Stimulated activated naive CD8-positive, alpha-beta T cell treated with anti-CD3 and anti-CD28 coated beads, Interleukin-15, Interleukin-2, amounts not matched to agents 100 U/mL and 50 U/mL, for 24 hours (primary cell): ENCODE measurements around the gene KRTAP1-4.
"Not testable (repeated sequence)": the region's sequence is repeated elsewhere in the genome, so short reads cannot be mapped to it uniquely, and the experiment has no call there.

Experiments used
- ATAC-seq: fragments of 150-1000 bp; cut with Tn5 transposase; one replicate; pipeline ENCODE4 v1.10.0; 2021
- DNase-seq: peaks from one replicate; pipeline ENCODE4 v3.0.0; 2021

KRTAP1-4 gene

GRCh38 chr17:41046735-41047465 is 16.9 kb upstream of the KRTAP1-4 start, which contains the start of gene KRTAP2-1:
Gene KRTAP2-1, minus strand, starts transcription at chr17:41047316. Its CDS starts 49 bp downstream, at chr17:41047267.
- DNase-seq, ATAC-seq: not testable (repeated sequence)

- DNase-seq (no peak), ATAC-seq (no peak)
These were observed 13.0 kb upstream of the KRTAP1-4 start for GRCh38 chr17:41042953-41043352.

DNA sequence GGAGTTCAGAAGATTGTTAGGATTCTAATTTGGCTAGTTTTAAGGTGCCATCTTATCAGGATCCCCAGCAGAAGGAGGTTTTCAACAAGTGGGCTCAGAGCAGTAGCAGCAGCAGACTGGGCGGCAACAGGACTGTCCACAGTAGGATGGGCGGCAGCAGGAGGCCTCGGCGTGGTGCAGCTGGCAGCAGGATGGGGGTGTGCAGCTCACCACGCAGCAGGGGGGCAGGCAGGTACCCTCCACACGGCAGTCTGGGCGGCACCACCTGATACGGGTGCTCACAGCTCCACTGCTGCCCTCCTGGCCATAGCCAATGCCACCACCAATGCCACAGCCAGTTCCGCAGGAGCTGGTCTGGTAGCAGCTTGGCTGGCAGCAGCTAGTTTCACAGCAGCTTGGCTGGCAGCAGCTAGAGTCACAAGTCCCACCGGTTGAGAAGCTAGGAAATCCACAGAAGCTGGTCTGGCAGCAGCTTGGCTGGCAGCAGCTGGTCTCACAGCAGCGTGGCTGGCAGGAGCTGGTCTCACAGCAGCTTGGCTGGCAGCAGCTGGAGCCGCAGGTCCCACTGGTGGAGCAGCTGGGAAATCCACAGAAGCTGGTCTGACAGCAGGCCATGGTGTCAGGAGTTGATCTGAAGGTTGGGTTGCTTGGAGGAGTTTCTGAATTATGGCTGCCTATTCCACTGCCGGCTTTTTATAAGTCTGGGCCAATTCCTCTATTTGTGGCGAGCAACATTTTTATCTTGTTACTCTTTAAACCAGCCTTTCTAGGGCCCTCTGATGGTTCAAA is 11.0 kb upstream of the KRTAP1-4 start, which contains the start of gene KRTAP1-1:
Gene KRTAP1-1, minus strand, starts transcription at position 668 of the 789 bp plus-strand sequence. Its CDS starts 53 bp downstream, at position 615.
- DNase-seq, ATAC-seq: not testable (repeated sequence)

DNA sequence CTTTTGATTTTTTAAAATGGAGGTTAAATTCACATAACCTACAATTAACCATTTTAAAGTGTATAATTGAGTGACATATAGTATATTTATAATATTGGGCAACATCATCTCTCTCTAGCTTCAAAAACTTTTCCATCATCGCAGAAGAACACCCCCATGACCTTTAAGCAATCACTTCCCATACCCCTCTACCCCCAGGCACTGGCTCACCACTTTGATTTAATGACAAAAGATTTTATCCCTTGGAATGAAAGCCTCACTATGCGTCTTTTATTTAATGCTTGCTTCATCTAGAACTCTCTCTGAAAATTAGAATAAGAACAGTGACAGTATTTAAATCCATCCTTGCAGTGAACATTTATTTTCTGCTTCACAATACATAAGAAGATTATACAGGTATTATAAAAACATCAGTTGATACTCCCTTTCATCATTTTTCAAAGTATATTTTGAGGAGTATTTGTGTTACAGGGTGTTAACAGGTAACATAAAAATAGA is 7.9 kb upstream of the KRTAP1-4 start:
- no peak for ATAC-seq
- no peak for DNase-seq

GRCh38 chr17:41034346-41034935 is 4.4 kb upstream of the KRTAP1-4 start, which contains the start of gene KRTAP1-3:
Gene KRTAP1-3, minus strand, starts transcription at chr17:41034874. Its CDS starts 53 bp downstream, at chr17:41034821.
- not testable (repeated sequence) for ATAC-seq, DNase-seq

- ATAC-seq = no peak
- no peak for DNase-seq
These were observed 3.1 kb downstream of the KRTAP1-4 start, which contains the start of gene KRTAP1-5 for GRCh38 chr17:41026715-41027471. Gene KRTAP1-5, minus strand, starts transcription at chr17:41027208. Its CDS starts 53 bp downstream, at chr17:41027155.

DNA sequence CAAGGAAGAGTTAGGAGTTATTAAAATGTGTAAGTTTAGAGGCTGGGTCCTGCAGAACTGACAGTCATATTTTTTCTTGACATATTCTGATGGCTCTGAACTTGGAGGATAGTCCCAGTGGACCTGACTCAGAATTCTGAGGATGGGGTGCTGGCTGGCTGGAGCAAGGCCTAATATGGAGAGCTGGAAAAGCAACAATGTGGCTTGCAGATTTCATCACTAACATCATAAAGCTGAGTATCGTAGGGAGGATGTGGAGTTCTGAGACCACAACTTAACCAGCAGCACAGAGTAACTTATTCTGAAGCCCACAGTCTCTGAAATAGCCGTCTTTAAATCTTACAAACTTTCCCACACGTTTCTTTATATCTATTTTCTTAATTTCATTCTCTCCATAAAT is 5.3 kb downstream of the KRTAP1-4 start:
- ATAC-seq = no peak
- DNase-seq = no peak

- DNase-seq = no peak
- ATAC-seq = no peak
These were observed 9.7 kb downstream of the KRTAP1-4 start for GRCh38 chr17:41020336-41020735.

DNA sequence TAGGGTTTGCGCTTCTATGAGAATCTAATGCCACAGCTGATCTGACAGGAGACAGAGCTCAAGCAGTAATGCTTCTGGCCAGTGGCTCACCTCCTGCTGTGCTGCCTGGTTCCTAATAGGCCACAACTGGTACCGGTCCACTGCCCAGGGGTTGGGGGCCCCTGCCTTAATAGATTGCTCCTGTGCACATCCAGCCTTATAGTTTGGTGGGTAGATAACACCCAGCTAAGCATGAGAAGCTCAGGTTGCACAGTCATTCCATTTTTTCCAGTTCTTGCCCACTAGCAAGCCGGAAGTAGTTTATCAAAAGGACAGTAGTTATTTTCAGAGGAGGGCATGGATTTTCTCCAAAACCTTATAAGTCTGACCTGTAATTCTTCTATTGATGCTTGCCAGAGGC is 10.6 kb downstream of the KRTAP1-4 start:
- no peak for DNase-seq
- ATAC-seq = no peak

DNA sequence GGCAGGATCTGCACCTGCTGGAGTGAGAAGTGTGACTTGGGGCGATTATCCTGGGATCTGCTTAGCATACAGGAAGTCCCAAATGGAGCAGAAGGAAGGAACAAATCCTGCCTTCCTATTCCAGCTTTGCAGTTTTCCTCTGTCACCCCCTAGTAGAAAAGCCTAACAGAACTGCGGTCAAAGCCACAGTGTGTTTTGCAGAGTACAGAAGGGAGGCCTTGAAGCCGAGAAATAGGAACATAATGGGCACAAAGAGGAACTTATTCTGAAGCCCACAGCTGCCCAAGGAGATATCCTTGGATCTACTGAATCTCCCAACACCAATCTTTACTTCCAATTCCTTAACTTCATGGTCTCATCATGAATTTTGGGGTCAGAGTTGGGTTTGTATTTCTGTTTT is 11.5 kb downstream of the KRTAP1-4 start:
- DNase-seq (no peak), ATAC-seq (no peak)

GRCh38 chr17:41016578-41017215 is 13.3 kb downstream of the KRTAP1-4 start:
- ATAC-seq = no peak

GRCh38 chr17:41015454-41015853 is 14.5 kb downstream of the KRTAP1-4 start:
- DNase-seq = no peak
- ATAC-seq = no peak

More at GRCh38 chr17:41016578-41017215, 13.3 kb downstream of the KRTAP1-4 start:
- DNase-seq = no peak

- no peak for DNase-seq
- ATAC-seq = no peak
These were observed 16.4 kb downstream of the KRTAP1-4 start for GRCh38 chr17:41013606-41014005.

DNA sequence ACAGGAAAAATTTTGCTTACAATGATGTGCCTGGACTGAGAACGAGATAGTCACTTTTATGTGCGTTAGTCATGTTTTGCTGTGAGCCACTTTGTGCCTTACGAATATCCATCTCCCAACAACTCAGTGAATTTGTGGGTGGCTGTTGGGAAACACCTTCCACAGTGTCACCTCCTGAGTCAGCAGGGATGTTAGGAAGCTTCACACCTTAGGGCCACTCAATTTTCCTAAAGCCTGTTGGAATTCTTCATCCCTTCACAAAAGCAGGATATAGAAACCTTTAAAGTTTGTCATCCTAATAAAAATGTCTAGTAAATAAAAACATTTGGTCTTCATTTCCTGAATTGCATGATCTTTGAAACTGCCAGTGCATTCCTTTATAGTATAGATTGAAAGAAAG is 16.8 kb downstream of the KRTAP1-4 start:
- DNase-seq = no peak
- no peak for ATAC-seq

DNA sequence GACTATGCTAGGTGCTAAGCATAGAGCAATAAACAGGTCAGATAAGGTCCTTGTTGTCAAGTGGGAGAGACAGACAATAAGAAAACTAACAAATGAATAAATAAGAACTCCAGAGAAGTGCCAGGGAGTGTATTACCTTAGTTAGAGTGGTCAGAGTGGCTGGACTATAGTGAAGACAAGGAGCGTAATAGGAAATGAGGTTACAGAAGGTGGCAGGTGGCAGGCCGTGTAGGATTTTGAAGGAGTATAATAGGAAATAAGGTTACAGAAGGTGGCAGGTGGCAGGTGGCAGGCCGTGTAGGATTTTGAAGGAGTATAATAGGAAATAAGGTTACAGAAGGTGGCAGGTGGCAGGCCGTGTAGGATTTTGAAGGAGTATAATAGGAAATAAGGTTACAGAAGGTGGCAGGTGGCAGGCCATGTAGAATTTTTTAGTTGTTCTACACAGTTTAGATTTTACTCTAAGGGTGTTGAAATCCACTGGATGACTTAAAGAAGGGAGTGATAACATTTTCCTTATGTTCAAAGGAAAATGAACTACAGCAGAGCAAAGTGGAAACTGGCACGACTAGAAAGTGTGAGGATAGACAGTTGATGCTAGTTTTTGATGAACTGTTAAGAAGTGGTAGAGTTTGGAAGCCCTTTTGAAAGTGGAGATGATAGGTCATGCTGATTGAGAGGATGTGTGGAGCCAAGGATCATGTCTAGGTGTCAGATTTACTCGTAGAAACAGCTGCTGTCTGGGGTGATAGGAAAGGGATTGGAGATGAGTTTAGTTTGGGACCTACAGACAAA is 17.5 kb downstream of the KRTAP1-4 start:
- DNase-seq = no peak
- no peak for ATAC-seq

- ATAC-seq (no peak), DNase-seq (no peak)
These were observed 19.6 kb downstream of the KRTAP1-4 start for GRCh38 chr17:41010441-41010840.

GRCh38 chr17:41009936-41010335 is 20.1 kb downstream of the KRTAP1-4 start:
- no peak for ATAC-seq

DNA sequence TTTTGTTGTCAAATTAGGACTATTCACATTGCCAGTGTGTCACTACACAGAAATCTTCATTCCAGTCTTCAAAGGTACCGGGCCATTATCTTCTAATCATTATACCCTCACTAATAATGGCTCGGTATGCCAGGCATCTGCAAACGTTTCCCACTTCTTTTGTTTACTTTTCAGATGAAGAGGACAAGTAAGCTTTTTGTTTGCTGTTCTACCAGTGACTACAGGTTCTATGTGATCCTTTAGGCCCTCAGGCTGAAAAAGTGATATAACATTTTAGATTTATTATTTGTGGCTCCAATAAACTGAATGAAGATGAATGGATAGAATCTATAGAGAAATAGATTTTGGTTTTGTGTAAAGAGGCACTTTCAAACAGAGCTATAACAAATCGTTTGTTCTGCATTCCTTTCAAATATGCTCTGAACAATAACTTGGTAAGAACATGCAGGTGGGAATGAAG is 20.7 kb downstream of the KRTAP1-4 start:
- no peak for ATAC-seq
- no peak for DNase-seq

More at GRCh38 chr17:41009936-41010335, 20.1 kb downstream of the KRTAP1-4 start:
- no peak for DNase-seq

DNA sequence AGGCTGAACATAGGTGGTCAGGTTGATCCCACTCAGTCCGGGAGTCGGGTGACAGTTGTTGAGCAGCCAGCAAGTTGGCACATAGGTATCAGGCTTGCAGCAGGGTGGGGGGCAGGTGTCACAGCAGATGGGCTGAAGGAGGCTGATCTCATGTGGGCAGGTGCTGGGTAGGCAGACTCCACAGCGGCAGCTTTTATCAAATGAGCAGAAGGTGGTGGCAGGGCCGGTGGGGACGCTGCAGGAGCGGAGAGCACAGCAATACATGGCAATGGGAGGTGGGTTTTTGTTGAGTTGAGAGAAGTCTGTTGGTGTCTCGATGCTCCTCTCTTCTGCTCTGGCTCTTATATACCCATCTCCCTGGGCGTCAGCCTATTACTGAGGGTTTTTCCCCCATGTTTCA is 21.2 kb downstream of the KRTAP1-4 start, which contains the start of gene KRTAP3-1:
Gene KRTAP3-1, minus strand, starts transcription at position 318 of the 400 bp plus-strand sequence. Its CDS starts 54 bp downstream, at position 264.
- no peak for ATAC-seq
- no peak for DNase-seq

DNA sequence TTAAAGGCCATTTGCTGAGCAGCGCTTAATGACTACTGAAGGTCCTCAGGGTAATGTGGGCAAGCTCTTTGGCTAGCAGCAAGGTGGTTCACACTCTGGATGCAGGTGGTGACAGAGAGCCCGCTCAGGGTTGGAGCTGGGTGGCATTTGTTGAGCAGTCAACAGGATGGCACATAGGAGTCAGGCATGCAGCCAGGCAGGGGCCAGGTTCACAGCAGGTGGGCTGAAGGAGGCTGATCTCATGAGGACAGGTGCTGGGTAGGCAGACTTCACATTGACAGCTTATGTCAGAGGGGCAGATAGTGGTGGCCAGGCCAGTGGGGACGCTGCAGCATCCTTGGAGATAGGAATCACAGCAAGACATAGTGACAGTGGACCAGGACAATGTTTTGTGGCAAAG is 25.6 kb downstream of the KRTAP1-4 start:
- ATAC-seq = no peak

More for the DNA sequence above, 25.6 kb downstream of the KRTAP1-4 start:
- no peak for DNase-seq
